Kidney (tissue), 14 donors: ENCODE data around the gene APLP2. TPM values are rescaled to one million over a fixed set of nuclear protein-coding genes. Genes with fewer than 3 reads are reported as not detected.

ENCODE experiments used
- DNase-seq, 5 donors: peaks; one replicate each; pipeline ENCODE4 v3.0.0-alpha.2; 2013 to 2020
- FAIRE-seq: peaks from 2 replicates; lab custom pipeline; 2012; peaks lifted over from hg19 to GRCh38; lab: Jason Lieb, UNC
- H3K27ac ChIP-seq, 2 donors: one replicate each; pipeline ENCODE4 v1.7.0; 2013; ENCODE audit warnings: low read depth in 2 of 2, low read length in 2 of 2, inconsistent platforms in 1 of 2
- H3K27me3 ChIP-seq: one replicate; pipeline ENCODE4 v1.7.1; 2013; ENCODE audit warnings: low read length, inconsistent platforms; ENCODE audit not compliant: control insufficient read depth, insufficient read depth
- H3K36me3 ChIP-seq, 3 donors: one replicate each; pipeline versions ENCODE4 v1.7.0 to v1.7.1; 2013; ENCODE audit warnings: low read length in 3 of 3, control low read depth in 1 of 3, inconsistent platforms in 1 of 3; ENCODE audit not compliant: insufficient read depth in 3 of 3, control insufficient read depth in 2 of 3
- H3K4me1 ChIP-seq, 3 donors: one replicate each; pipeline versions ENCODE4 v1.7.0 to v1.7.1; 2013; ENCODE audit warnings: low read length in 3 of 3, inconsistent platforms in 1 of 3, low read depth in 1 of 3; ENCODE audit not compliant: control insufficient read depth in 2 of 3, insufficient read depth in 2 of 3
- H3K4me3 ChIP-seq, 3 donors: one replicate each; pipeline versions ENCODE4 v1.7.0 to v1.8.1; 2013; ENCODE audit warnings: low read length in 3 of 3, control low read depth in 1 of 3, inconsistent platforms in 1 of 3
- H3K9ac ChIP-seq, 3 donors: one replicate each; pipeline versions ENCODE4 v1.7.0 to v1.7.1; 2013; ENCODE audit warnings: low read length in 3 of 3, control low read depth in 1 of 3, inconsistent platforms in 1 of 3
- H3K9me3 ChIP-seq, 3 donors: one replicate each; pipeline versions ENCODE4 v1.7.0 to v1.7.1; 2013; ENCODE audit warnings: low read length in 3 of 3, control low read depth in 1 of 3, inconsistent platforms in 1 of 3; ENCODE audit not compliant: control insufficient read depth in 2 of 3, insufficient read depth in 1 of 3
- intact Hi-C: fragments of 100-400 bp; cut with DNase I; formaldehyde crosslinking; loops from one replicate; pipeline ENCODE4 v1.11.1; 2022
- polyA plus RNA-seq: library from polyadenylated mRNA; stranded (reverse); fragments of 350-450 nt; fragmentation: Illumina TruSeq; extraction: RNeasy Lipid Tissue Mini Kit (QIAGEN cat#74804); gene quantifications from one replicate; pipeline ENCODE4 v1.2.3, GENCODE V29; 2014; ENCODE audit warnings: low read depth, low replicate concordance; ENCODE audit not compliant: insufficient read depth
- total RNA-seq: library from RNA; stranded (reverse); fragmentation: NEBNext Ultra II Directional; extraction: Animal tissue kit (Norgen Biotek cat#: 25700); gene quantifications from one replicate; pipeline ENCODE4 v1.2.1, GENCODE V29; 2021
- TF ChIP-seq, protein P1 (sequence below): IDR thresholded peaks from 3 replicates; pipeline ENCODE4 v1.5.1; 2012; ENCODE audit warnings: mild to moderate bottlenecking, moderate library complexity, borderline replicate concordance; ENCODE audit not compliant: insufficient read depth; ENCODE audit errors: extremely low read depth
- donor health status: control.
- donor health status: control.
- donor health status: control.
- donor health status: control.
- donor health status: control.
- donor health status: DM: yes; HTN: yes; CAD: no.
- donor health status: Normal renal cell carcinoma (clear cell type).

The APLP2 gene
- total and polyA plus RNA-seq, 2 donors from 2014 or later = 338 to 502 TPM

DNA sequence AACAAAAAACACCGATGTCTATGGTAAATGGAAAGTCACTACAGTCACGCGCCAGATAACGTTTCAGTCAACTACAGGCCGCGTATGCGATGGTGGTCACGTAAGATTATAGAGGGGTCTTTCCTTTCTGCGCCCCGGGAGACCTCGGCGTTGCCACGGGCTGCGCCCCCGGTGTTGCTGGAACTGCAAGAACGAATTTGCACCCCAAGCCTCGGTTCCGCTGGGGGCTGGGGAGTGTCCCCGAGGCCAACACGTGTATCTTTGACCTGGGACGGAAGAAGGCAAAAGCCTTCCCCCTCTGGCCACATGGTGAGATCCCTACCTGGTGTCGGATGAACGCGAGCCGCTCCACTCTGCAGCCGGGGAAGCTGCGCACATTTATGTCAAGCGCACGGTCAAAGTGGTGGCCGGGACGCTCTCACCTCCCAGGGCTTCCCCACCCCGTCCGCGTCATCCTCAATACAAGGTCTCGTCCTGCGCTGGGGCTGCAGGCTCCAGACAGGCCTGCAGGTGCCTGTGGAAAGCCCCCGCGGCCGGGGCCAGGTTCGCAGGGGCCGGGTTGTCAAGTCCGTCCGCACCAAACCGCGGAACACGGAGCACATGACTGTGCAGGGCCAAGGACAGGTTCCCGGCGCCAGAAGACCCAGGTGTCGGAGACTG, 29.3 kb upstream of the APLP2 start:
- DNase-seq (no peak), FAIRE-seq (no peak)
- TF ChIP-seq, protein P1, sequence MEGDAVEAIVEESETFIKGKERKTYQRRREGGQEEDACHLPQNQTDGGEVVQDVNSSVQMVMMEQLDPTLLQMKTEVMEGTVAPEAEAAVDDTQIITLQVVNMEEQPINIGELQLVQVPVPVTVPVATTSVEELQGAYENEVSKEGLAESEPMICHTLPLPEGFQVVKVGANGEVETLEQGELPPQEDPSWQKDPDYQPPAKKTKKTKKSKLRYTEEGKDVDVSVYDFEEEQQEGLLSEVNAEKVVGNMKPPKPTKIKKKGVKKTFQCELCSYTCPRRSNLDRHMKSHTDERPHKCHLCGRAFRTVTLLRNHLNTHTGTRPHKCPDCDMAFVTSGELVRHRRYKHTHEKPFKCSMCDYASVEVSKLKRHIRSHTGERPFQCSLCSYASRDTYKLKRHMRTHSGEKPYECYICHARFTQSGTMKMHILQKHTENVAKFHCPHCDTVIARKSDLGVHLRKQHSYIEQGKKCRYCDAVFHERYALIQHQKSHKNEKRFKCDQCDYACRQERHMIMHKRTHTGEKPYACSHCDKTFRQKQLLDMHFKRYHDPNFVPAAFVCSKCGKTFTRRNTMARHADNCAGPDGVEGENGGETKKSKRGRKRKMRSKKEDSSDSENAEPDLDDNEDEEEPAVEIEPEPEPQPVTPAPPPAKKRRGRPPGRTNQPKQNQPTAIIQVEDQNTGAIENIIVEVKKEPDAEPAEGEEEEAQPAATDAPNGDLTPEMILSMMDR = no peak
- H3K9ac ChIP-seq = no peak overlapping the region
- H3K27me3 ChIP-seq = no peaks in the 10 kb centered on the region
- H3K4me1 ChIP-seq = no peaks in the 10 kb centered on the region
- H3K27ac ChIP-seq = no peak overlapping the region
- no peaks in the 10 kb centered on the region for H3K9me3 ChIP-seq
- intact Hi-C loops = no loop called here
- H3K4me3 ChIP-seq = no peak overlapping the region
- no peaks in the 10 kb centered on the region for H3K36me3 ChIP-seq

DNA sequence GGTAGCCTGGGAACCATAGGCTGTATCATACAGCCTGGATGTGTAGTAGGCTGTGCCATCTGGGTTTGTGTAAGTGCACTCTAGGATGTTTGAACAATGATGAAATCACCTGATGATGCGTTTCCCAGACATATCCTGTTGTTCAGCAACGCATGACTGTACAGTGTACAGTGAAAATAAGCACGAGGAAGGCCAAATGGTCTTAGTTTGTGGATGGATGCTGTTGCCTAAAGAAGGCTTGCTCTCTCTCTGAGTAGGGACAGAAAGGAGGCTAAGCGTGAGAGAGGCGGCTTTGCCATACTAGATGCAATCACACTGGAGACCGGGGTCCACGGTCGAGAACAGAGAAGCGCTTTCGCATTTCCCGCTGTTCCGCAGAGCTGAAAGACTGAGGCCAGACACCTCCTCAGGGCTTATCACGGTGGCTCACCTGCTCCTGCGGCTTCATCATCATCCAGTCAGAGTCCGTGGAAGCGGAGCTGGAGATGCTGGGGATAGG, 27.6 kb upstream of the APLP2 start:
- Histone ChIP-seq H3K27ac (no peak overlapping the region), H3K9ac (no peak overlapping the region), H3K9me3 (no peaks in the 10 kb centered on the region), H3K36me3 (no peaks in the 10 kb centered on the region), H3K4me3 (no peak overlapping the region), H3K27me3 (no peaks in the 10 kb centered on the region), H3K4me1 (no peaks in the 10 kb centered on the region)
- TF ChIP-seq, protein P1 = no peak
- DNase-seq (peak in 1 of 5 donors; percentile 67), FAIRE-seq (no peak)
- intact Hi-C loops = no loop called here

DNA sequence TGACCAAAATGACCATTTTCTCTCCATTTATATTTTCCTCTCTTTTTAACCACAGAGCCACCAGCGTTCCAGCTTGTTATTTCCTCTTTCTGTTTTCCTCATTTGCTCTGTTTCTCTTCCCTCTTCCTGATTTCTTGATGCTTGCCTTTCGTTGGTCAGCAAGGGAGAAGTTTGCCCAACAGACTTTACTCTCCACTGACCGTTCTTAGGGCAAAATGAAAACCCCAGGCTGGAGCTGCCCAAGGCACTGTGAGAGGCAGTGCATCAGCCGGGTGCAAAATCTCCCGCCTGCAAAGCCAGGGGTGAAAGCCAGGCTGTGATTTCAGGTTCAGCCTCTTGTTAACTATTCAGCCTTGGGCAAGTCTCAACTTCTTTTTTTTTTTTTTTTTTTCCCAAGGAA, 26.1 kb upstream of the APLP2 start:
- Histone ChIP-seq H3K36me3 (no peaks in the 10 kb centered on the region), H3K4me3 (no peak overlapping the region), H3K9me3 (no peaks in the 10 kb centered on the region), H3K9ac (no peak overlapping the region), H3K27me3 (no peaks in the 10 kb centered on the region), H3K27ac (no peak overlapping the region), H3K4me1 (no peaks in the 10 kb centered on the region)
- TF ChIP-seq, protein P1 = no peak
- FAIRE-seq (no peak), DNase-seq (no peak)
- intact Hi-C loops = no loop called here
